Cardiac fibroblast (primary cell): Measurements from ENCODE around the gene MGMT.

ENCODE experiments used
- DNase-seq, 2 donors: peaks; one replicate each; pipeline versions ENCODE4 v3.0.0 to v3.0.0-alpha.2; 2010; ENCODE audit warnings: low read depth in 2 of 2
- H3K4me3 ChIP-seq, 2 donors: replicated peaks in 1 of 2; 1 replicate in 1 of 2; 2 replicates in 1 of 2; pipeline ENCODE4 v1.5.1; 2011; ENCODE audit warnings: low read depth in 2 of 2, low read length in 2 of 2, mild to moderate bottlenecking in 2 of 2, moderate library complexity in 1 of 2
- CTCF ChIP-seq: IDR thresholded peaks from one replicate; pipeline ENCODE4 v1.5.1; 2011; ENCODE audit warnings: low read depth, mild to moderate bottlenecking, low read length, inconsistent platforms

MGMT gene

GRCh38 chr10:129609551-129609950 lies 142.5 kb downstream of the MGMT start:
- DNase-seq = no peak
- no peak overlapping the region for H3K4me3 ChIP-seq
- no peak for TF ChIP-seq CTCF

GRCh38 chr10:129612481-129613109 lies 145.6 kb downstream of the MGMT start:
- DNase-seq = no peak
- TF ChIP-seq CTCF = no peak
- no peak overlapping the region for H3K4me3 ChIP-seq

GRCh38 chr10:129613377-129613980 lies 146.4 kb downstream of the MGMT start:
- no peak overlapping the region for H3K4me3 ChIP-seq
- TF ChIP-seq CTCF = no peak

GRCh38 chr10:129614341-129614740 lies 147.3 kb downstream of the MGMT start:
- TF ChIP-seq CTCF = no peak
- no peak for DNase-seq
- H3K4me3 ChIP-seq = no peak overlapping the region

More at GRCh38 chr10:129613377-129613980, 146.4 kb downstream of the MGMT start:
- no peak for DNase-seq

- no peak for TF ChIP-seq CTCF
- no peak overlapping the region for H3K4me3 ChIP-seq
- DNase-seq = no peak
Observed at GRCh38 chr10:129615381-129615780, 148.3 kb downstream of the MGMT start.

- no peak for DNase-seq
- no peak overlapping the region for H3K4me3 ChIP-seq
- TF ChIP-seq CTCF = no peak
Observed at GRCh38 chr10:129615921-129616525, 149.0 kb downstream of the MGMT start.
